GM21360 (cell line): ENCODE results near the gene CLEC5A.
"Not testable (repeated sequence)": the region's sequence is repeated elsewhere in the genome, so short reads cannot be mapped to it uniquely, and the experiment has no call there.

Experiments
- ATAC-seq: cut with Tn5 transposase; IDR thresholded peaks from one replicate; pipeline ENCODE4 v1.9.1; 2021; ENCODE audit warnings: mild to moderate bottlenecking, moderate library complexity; ENCODE audit not compliant: unreplicated experiment

CLEC5A gene

DNA sequence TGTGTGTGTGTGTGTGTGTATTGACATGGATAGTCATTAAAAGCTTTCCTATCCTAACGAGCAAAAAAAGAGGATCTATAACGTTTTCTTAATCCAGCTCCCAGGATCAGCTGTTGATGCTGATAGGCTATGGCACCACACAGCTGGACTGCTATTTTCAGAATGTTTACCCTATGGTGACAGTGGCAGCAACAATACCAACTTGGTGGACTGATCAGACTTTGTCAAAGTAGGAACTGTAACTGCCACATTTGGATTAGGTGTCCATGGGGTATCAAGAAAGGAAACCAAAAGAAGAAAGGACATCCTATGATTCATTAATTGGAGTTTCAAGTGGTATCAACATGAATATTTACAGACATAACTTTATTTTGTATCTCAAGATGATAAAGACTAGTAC lies 2.7 kb upstream of the CLEC5A start:
- ATAC-seq: no peak

- ATAC-seq: no peak
Measured at GRCh38 chr7:141949021-141949420, 2.2 kb upstream of the CLEC5A start.

DNA sequence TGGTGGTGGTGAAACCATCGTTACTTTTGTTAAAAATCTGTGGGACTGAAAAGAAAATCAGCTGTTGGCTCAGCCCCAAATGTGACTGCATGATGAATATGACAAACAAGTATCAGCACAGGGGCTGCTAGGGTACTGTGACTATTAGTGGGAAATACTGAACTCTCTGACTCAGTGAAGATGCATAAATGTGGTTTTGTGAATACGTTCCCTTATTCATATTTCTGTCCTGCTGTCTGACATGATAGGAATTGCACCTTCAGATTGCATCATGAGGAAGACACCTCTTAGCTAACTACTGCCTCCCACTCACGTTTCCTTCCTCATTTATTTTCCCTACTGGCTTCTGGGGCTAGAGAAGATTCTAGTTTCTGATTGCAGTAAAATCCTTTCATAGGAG lies 1.4 kb downstream of the CLEC5A start:
- ATAC-seq: no peak

- ATAC-seq: no peak
Measured at GRCh38 chr7:141944811-141945210, 2.0 kb downstream of the CLEC5A start.

- no peak for ATAC-seq
Measured at GRCh38 chr7:141943846-141944245, 2.9 kb downstream of the CLEC5A start.

DNA sequence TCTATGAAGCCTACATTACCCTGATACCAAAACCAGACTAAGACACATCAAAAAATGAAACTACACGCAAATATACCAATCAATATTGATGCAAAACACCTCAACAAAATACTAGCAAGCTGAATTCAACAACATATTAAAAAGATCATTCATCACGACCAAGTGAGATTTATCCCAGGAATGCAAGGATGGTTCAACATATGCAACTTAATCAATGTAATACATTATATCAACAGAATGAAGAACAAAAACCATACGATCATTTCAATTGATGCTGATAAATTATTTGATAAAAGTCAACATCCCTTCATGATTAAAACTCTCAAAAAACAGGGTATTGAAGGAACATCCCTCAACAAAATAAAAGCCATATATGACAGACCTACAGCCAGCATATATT lies 5.7 kb downstream of the CLEC5A start:
- no peak for ATAC-seq

- ATAC-seq: no peak
Measured at GRCh38 chr7:141930211-141930610, 16.6 kb downstream of the CLEC5A start.

GRCh38 chr7:141928845-141929195 lies 18.0 kb downstream of the CLEC5A start:
- ATAC-seq: no peak

DNA sequence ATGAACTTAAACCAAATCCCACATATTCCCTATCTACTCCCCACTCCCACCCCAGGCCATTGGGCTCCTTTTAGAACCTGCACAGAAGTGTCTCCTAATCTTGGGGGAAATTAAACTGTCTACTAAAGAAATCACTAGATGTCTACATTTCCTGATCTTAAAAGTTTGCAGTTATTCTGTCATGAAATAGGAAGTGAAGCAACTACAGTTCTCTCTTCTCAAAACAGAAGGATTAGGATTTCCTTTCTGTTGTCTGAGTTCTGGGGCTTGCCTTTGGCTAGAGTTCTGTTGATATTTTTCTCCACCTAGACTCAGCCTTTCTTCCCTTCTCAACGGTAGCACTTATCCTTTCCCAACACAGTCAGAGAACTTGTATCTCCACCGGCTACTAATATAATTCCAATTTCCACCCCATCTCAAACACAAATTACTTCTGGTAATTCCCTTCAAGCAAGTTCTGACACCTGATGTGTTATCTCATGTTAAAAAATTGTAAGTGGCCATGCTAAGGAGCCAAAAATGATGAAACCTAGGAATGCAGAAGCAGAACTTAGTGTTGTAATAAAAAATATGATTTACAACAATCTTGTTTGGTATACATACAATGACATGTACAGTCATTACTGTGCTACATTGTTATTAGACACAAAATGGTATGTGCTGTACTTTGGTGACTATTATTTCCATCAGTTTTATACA lies 18.5 kb downstream of the CLEC5A start:
- ATAC-seq: no peak

DNA sequence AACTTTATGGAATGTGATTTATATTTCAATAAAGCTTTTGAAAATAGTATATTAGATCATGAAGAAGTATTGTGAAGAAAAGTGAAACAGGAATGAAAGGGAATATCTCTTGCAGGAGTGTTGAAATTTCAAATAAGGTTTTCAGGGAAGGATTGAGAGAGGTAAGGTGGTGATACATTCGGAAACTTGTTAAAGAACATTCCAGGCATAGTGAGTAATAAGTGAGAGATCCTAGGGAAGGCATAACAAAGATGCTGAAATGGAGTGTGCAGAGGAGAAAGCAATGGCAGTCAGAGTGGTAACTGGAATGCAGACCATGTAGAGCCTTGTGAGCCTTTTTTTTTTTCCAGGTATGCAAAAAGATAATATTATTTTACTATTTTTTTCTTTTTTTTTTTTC lies 26.5 kb downstream of the CLEC5A start:
- ATAC-seq: no peak

GRCh38 chr7:141916099-141916498 lies 30.7 kb downstream of the CLEC5A start, which contains the start of gene OR9A4:
Gene OR9A4 (plus strand): TSS chr7:141916399. CDS start chr7:141918876, 2,477 bp downstream.
- no peak for ATAC-seq

DNA sequence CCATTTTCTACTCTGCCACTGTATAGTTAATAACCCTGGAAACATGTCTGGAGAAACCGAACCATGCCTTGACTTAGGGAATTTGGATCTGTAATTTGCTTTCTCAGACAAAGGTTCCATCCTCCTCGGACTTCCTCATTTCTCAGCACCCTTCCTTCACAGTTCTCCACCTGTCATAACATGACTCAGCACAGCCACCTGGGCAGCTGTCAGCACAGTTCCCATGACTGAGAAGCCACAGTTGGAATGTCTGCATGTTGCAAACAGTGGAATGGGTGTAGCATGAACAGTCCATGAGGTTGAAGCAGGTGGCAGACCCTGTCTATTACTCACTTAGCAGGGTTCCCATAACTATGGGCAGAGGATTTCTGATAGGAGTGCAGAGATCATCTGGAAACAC lies 31.2 kb downstream of the CLEC5A start:
- no peak for ATAC-seq

DNA sequence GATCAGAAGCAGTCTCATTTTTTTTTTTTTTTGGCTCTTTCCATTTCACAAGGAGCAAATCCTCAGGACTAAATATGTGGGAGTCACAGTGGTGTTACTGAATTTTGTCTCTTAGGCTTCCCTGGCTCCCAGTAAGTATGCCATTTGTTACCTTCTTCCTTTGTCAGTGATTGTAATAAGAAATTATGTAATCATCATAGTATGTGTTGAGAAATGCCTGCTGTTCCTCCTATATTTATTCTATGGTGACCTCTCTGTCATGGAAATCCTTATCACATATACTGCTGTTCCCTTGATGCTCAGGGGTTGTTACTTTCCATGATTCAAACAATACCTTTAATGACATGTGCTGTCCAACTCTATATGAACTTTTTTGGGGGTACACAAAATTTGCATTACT lies 35.4 kb downstream of the CLEC5A start:
- no peak for ATAC-seq

DNA sequence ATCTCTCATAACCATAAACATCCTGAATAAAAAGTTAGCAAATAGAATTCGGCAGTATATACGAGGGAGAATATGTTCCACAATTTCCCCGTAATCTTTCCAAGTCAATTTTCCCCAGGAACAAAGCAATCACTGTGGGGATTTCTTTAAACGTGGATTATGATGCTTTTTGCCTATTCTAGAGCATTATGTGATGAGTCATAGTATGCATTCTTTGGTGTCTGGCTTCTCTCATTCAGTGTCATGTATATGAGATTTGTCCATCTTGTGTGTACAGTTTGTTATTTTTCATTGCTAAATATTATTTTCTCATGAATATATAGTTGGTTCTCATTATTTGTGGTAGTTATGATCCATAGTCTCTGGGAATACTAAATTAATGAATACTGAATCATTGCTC lies 40.5 kb downstream of the CLEC5A start:
- no peak for ATAC-seq

- ATAC-seq: not testable (repeated sequence)
Measured at GRCh38 chr7:141899366-141899765, 47.4 kb downstream of the CLEC5A start.

- ATAC-seq: no peak
Measured at GRCh38 chr7:141891336-141891735, 55.4 kb downstream of the CLEC5A start.

DNA sequence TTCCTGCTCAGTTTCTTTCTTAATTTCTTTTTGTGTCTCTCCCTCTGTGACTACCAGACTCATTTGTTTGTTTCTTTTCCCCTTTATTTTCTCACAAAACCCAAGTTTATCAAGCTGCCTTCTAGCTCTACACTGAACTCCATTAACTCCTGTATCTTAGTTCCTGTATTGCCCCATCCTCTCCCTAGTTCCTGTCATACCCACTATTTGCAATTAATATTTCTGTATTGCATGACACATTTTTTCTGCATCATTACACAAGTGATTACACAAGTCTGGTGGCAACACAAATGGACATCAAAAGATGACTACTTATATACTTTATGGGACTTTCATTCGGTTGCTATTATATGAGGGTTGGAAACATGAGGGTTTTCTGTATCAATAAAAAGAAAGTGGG lies 57.5 kb downstream of the CLEC5A start:
- no peak for ATAC-seq

- ATAC-seq: no peak
Measured at GRCh38 chr7:141884539-141885225, 62.1 kb downstream of the CLEC5A start.

- ATAC-seq: no peak
Measured at GRCh38 chr7:141880960-141881359, 65.8 kb downstream of the CLEC5A start.

DNA sequence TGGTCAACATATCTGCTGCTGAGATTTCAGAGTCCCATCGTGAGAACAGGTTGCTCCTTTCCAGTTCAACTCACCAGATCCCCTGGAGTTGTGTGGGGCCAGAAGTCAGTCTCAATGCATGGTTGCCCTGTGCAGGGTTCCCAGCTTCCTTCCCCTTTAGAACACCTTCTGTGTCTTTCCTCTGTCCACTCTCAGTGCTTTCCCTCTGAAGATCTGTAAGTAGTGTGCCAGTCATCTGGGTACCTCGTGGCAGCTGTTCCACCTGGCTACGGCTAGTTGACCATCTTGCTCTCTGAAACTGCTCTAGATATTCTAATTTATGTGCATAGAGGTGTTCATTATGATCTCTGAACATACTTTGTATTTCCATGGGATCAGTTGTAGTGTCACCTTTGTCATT lies 69.4 kb downstream of the CLEC5A start:
- no peak for ATAC-seq
